Embryonic facial prominence (tissue), 1 donor: ENCODE results near the gene KRTAP20-2.

Experiments
- DNase-seq: peaks from one replicate; pipeline ENCODE4 v3.0.0-alpha.2; 2016; ENCODE audit errors: extremely low spot score

Gene KRTAP20-2

DNA sequence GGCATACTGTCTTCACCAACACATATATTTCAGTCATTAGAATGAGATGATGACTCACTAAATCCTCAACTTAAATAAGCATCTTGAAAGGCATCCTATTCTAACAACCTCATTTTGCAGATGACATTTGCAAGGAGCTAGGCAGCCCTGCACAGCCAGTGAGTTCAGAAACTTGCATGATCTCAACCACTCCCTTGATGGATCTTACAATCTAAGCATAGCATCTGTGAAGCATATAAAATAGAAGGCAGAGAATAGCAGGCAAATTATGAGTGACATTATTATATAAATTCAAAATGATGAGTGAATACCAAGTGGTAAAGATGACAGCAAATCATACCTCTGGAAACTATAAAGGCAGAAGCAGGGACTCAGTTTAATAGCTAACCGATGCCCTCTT is 39.3 kb downstream of the KRTAP20-2 start:
- no peak for DNase-seq

DNA sequence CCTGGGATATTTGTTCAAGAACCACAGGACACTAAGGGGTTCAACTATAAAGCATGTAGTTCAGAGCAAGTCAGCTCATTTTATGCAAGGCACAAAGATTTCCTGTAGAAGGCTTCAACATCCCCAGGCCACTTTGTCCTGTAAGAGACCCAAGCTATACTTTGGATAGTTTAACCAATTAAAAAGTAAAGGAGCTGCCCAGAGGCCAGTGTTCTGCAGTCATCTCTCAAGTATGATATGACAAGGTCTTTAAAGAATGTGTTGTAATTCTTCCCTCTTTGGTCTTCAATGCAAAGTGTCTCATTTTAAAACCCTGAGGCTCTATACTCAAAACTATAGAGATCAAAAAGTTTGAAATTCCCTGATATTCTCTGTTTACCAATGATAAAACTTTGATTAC is 41.7 kb downstream of the KRTAP20-2 start:
- DNase-seq, result no peak

DNA sequence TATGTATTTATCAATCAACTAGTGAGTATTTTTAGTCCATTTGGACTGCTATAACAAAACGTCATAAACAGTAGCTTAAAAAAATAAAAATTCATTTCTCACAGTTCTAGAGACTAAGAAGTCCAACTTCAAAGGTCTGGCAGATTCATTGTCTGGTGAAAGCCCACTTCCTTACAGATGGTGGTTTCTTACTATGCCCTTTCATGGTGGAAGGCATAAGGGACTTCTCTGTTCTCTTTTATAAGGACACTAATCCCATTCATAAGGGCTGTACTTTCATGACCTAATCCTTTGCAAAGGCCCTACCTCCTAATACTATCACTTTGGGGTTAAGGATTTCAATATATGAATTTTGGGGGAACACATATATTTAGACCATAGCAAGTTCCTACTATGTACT is 45.6 kb downstream of the KRTAP20-2 start:
- no peak for DNase-seq

DNA sequence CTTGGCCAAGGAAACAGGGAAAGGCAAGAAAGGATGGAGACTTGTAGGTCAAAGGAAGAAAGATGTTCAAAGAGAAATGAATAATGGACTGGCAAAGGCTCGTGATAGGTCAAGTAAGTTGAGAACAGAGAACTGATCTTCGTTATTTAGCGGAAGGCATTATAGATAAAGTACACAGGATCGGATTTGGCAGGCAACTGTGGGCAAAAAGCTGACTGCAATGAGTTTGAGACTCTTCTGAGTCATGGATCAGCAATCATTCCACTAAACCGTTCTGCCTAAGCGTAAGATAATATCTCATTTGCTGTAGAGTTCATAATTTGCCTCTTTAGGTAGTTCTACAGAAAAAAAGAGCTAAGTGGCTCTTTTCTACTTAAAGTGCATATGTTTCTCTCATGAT is 49.5 kb downstream of the KRTAP20-2 start:
- no peak for DNase-seq
